Activated CD4-positive, alpha-beta T cell treated with anti-CD3 and anti-CD28 coated beads, Interleukin-2, amount 10 ng/mL, durations not matched to agents 24 days and 14 days (primary cell): ENCODE data around the gene GATAD2A. TPM values are rescaled to one million over a fixed set of nuclear protein-coding genes. Genes with fewer than 3 reads are reported as not detected.

Experiments
- DNase-seq: peaks from one replicate; pipeline ENCODE4 v3.0.0; 2022
- H3K27ac Mint-ChIP-seq: one replicate; pipeline ENCODE4 v1.8.0; 2022; ENCODE audit warnings: mild to moderate bottlenecking, mixed read lengths
- H3K27me3 Mint-ChIP-seq: one replicate; pipeline ENCODE4 v1.8.0; 2022; ENCODE audit warnings: mixed read lengths
- H3K36me3 Mint-ChIP-seq: one replicate; pipeline ENCODE4 v1.8.0; 2022; ENCODE audit warnings: low read depth, mild to moderate bottlenecking, mixed read lengths
- H3K4me1 Mint-ChIP-seq: one replicate; pipeline ENCODE4 v1.8.0; 2021; ENCODE audit warnings: mixed read lengths
- H3K4me3 Mint-ChIP-seq: one replicate; pipeline ENCODE4 v1.8.0; 2022; ENCODE audit warnings: mild to moderate bottlenecking, moderate library complexity, mixed read lengths
- H3K9me3 Mint-ChIP-seq: one replicate; pipeline ENCODE4 v1.8.0; 2021; ENCODE audit warnings: mixed read lengths
- intact Hi-C: fragments of 100-400 bp; cut with micrococcal nuclease; formaldehyde crosslinking; loops from one replicate; pipeline ENCODE4 v1.15.1; 2023
- total RNA-seq: library from RNA; stranded (reverse); gene quantifications from 2 replicates; pipeline ENCODE4 v1.2.3, GENCODE V29; 2022

GATAD2A gene
- total RNA-seq, 1 donor from 2014 or later = 134 TPM

DNA sequence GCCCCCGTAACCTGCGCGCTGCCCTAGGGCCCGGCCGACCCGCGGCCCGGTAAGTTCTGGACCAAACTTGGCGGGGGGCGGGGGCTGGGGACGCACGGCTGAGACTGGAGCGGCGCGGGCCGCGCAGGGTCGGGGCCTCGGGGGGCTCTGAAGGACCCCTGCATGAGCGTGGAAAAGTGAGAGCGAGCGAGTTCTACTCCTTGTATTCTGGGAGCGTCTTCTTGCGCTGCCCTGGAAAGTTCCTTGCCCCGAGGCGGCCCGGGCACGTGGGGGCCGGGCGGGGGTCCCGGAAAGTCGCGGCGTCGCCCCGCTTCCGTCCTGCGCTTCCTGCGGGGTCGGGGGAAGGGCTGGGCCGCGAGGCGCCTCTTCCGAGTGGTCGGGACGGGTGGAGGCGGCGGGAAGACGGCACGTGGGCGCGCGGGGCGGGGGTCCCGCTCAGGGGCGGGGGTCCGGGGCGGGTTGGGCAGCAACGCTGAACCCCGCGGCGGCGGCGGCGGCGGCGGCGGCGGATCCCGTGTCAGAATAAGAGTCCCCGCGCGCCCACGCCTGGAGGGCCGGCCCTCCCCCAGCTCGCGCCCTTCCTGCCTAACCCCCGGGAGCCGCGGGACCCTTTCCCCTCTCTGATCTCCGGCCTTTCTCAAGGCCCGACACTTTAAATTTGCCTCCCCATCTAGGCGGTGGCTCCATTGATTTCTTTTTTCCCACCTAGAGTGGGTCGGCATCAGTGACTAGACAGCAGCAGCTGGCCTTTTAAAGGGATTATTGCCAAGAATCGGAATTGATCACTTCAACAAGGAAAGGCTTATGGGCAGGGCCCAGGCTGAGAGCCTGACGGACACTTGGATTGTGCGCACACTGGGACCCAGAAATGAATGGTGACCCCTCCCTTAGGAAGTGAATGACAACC lies 749 bp downstream of the GATAD2A start:
- Mint-ChIP-seq H3K36me3 (peaks cover 12% of the 10 kb centered on the region), H3K4me1 (peaks cover 64% of the 10 kb centered on the region), H3K27me3 (no peaks in the 10 kb centered on the region), H3K4me3 (peak overlapping the region; percentile 90), H3K27ac (peak overlapping the region; percentile 93), H3K9me3 (no peaks in the 10 kb centered on the region)
- peak; percentile 89 for DNase-seq
- intact Hi-C loops = loop anchor here (1.0 to 5.0 kb wide), 5 partner anchors 21 to 214 kb away; partner anchors contain the start of genes BORCS8 and RFXANK

DNA sequence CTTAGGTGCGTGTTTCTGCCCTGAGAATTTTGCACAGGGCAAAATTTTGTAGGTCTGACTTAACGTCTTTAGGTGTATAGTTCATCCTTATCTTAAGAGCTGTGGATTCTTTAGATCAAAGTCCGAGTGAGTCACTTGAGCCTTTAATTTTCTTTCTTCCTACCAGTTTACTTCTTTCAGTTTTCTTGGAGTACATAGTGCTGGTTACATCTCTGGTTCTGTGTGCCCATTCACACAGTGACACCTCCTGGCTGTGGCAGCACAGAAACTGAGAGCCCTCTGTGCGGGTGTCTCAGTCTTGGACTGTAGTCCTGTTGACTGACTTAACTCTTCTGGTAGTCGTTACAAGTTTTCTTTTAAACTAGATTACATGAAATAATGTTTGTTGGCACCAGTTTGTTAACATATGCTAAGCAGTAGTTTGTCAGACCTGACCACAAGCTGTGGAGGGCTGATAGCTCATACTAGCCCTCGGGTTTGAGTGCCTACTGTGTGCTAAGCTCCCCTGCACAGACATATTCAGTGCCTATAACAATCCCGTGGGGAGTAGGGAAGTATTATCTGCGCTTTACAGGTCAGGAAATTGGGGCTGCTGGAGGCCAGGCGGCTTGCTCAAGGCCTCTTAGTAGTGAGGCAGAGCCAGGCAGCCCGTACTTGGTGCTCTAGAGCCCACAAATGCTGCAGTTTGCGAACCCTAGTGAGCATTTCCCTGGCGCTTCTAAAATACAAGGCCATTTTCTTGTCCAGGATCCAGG lies 1.6 kb downstream of the GATAD2A start:
- H3K36me3 Mint-ChIP-seq = peaks cover 15% of the 10 kb centered on the region
- peak overlapping the region; percentile 93 for H3K27ac Mint-ChIP-seq
- DNase-seq = peak; percentile 84
- H3K4me3 Mint-ChIP-seq = peak overlapping the region; percentile 90
- intact Hi-C loops = loop anchor here (2.0 to 5.0 kb wide), 3 partner anchors 42 to 215 kb away; partner anchors contain the start of genes BORCS8 and RFXANK
- peaks cover 64% of the 10 kb centered on the region for H3K4me1 Mint-ChIP-seq
- no peaks in the 10 kb centered on the region for H3K27me3 Mint-ChIP-seq
- H3K9me3 Mint-ChIP-seq = no peaks in the 10 kb centered on the region

DNA sequence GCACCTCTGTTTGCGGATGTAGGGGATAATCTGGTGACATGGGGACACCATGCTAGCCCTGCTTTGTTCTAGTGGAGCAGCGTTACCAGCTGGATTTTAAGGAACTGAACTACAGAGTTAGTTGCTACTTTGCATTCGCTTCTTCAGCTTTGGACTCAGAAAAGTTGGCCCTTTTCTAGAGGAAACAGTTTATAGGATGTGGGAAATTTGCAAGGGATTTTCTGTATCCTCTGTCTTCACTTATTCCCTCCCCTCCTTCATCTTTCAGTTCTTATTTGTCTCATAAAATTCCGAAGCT lies 2.1 kb downstream of the GATAD2A start:
- no peaks in the 10 kb centered on the region for H3K27me3 Mint-ChIP-seq
- H3K4me1 Mint-ChIP-seq = peaks cover 64% of the 10 kb centered on the region
- DNase-seq = no peak
- intact Hi-C loops = loop anchor here (2.0 to 5.0 kb wide), 3 partner anchors 43 to 215 kb away; partner anchors contain the start of genes BORCS8 and RFXANK
- H3K36me3 Mint-ChIP-seq = peaks cover 18% of the 10 kb centered on the region
- peak overlapping the region; percentile 93 for H3K27ac Mint-ChIP-seq
- no peak overlapping the region for H3K4me3 Mint-ChIP-seq
- no peaks in the 10 kb centered on the region for H3K9me3 Mint-ChIP-seq

DNA sequence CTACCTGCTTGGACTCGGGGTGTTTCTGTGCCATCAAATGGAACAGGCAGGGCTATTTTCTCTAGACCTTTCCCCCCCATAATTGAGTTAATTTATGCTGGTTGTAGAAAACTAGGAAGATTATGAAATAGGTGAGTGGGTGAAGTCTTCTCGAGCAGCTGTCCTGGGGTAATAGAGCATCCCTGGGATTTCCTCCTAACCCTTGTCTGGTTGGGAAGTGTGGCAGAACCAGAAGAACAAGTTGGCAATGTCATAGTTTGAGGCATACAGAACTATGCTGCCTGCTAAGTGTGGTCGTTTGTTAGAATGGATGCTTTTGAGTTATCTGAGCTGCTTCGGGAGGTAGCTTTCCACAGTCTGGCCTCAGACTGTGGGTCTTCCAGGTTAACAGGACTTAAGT lies 3.7 kb downstream of the GATAD2A start:
- Mint-ChIP-seq H3K4me1 (peaks cover 61% of the 10 kb centered on the region), H3K36me3 (peaks cover 24% of the 10 kb centered on the region), H3K4me3 (peak overlapping the region; percentile 28), H3K27me3 (no peaks in the 10 kb centered on the region), H3K9me3 (no peaks in the 10 kb centered on the region), H3K27ac (no peak overlapping the region)
- intact Hi-C loops = loop anchor here (5.0 kb wide), 2 partner anchors 48 to 217 kb away; partner anchors contain the start of genes BORCS8 and RFXANK
- no peak for DNase-seq

DNA sequence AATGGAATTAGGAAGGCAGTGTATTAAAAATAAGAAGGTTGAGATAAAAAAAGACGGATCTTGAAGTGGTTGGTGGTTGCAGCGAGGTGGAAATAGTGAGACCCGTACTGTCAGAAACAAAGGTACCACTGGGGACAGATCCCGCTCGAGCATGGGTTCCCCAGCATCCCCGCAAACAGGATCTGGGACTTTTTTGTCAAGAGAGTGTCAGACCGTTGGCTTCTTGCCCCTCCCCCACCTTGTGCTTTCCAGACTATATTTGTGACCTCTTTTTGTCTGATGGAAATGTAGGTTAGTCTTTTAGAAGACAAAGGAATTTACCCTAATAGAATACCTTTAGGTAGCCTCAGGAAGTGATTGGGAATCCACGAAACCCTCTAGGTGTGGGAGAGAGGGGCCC lies 4.2 kb downstream of the GATAD2A start:
- H3K4me3 Mint-ChIP-seq = peak overlapping the region; percentile 28
- H3K9me3 Mint-ChIP-seq = no peaks in the 10 kb centered on the region
- peaks cover 25% of the 10 kb centered on the region for H3K36me3 Mint-ChIP-seq
- H3K27ac Mint-ChIP-seq = no peak overlapping the region
- intact Hi-C loops = loop anchor here (2.0 to 5.0 kb wide), 4 partner anchors 37 to 217 kb away; partner anchors contain the start of genes BORCS8 and RFXANK
- no peaks in the 10 kb centered on the region for H3K27me3 Mint-ChIP-seq
- DNase-seq = no peak
- H3K4me1 Mint-ChIP-seq = peaks cover 62% of the 10 kb centered on the region

DNA sequence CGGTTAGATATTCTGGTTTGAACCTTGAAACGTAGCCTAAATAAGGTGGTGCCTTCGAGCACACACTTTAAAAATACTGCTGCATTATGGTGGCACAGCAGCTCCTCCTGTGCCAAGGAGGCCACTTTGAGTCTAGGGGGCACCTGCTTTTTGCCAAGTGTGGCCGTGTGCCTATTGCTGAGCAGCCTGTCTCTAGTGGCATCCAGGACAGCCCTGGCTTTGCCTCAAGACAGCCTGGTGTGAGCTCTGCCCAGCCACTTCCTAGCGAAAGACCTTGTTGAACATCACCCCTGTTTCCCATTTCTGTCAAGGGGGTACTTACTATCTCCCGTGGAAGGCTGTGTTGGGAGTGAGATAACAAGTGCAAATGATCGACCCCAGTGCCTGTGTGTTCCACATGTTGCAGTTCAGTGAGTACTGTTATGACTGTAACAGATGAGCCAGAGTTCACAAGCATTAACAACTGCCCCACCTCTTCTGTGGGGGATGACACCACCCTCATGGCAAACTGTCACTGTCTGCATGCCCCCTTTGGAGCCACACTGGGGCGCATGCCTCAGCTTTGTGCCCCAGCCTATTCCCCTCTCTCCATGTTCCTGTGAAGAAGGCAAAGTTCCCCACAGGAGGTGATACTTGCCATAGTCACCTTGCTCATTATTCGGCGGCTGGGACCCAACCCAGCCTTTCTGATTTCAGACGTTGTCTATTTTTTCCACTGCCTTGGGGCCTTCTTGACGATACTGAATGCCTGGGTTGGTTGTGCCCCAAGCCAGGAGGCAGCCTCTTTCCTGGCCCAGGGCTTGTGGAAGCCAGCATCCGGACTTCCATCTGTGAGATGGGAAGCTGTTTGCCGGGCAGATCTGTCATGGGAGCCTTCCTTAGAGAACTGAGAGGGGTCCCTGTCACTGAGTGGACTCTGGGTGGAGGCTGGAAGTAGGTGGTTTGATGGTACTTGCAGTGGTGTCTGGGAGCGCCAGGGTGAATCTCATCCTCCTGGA lies 5.4 kb downstream of the GATAD2A start:
- Mint-ChIP-seq H3K4me3 (no peak overlapping the region), H3K36me3 (peaks cover 28% of the 10 kb centered on the region), H3K9me3 (no peaks in the 10 kb centered on the region), H3K27ac (peak overlapping the region; percentile 68), H3K27me3 (no peaks in the 10 kb centered on the region), H3K4me1 (peaks cover 58% of the 10 kb centered on the region)
- DNase-seq = peak; percentile 62
- intact Hi-C loops = loop anchor here (2.0 kb wide), 2 partner anchors 36 to 78 kb away; no protein-coding TSS in a partner anchor

DNA sequence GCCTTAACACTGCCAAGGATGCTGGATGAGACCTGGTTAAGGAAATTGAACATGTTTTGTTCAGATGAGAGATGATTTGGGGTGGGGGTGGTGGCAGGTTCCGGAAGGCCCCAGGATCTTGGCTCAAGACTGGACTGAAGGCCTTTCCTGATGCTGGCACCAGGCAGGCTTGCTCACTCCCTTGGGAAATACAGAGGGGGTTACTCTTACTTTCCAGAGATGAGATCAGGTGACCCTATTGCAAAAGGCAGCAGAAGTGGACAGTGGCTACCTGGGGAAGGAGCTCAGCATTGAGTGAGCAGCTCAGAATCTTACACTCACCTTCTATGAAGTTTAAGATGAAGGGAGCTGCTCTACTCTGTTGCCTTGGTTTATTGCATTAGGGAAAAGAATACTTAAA lies 10.8 kb downstream of the GATAD2A start:
- no peak overlapping the region for H3K4me3 Mint-ChIP-seq
- H3K36me3 Mint-ChIP-seq = peaks cover 25% of the 10 kb centered on the region
- no peak overlapping the region for H3K27ac Mint-ChIP-seq
- intact Hi-C loops = no loop called here
- no peak for DNase-seq
- peaks cover 50% of the 10 kb centered on the region for H3K4me1 Mint-ChIP-seq
- no peaks in the 10 kb centered on the region for H3K9me3 Mint-ChIP-seq
- H3K27me3 Mint-ChIP-seq = no peaks in the 10 kb centered on the region

DNA sequence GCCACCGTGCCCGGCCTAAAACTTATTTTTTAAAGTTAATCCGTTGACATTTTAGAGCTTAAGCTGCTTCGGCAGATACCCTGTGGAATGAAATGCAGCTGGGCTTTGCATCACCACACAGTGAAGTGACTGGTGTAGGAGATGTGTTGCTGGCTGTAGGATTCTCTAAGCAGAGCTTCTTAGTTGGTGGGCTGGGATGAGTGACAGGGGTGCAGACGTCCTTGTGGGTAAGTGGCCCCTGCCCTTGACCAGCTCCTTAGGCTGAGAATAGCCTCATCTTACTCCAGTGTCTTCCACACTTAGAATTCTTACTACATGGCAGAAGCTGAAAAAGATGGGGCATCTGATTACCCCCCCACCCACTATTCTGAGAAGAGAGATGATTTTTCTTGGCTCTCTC lies 11.6 kb downstream of the GATAD2A start:
- H3K36me3 Mint-ChIP-seq = peaks cover 22% of the 10 kb centered on the region
- intact Hi-C loops = no loop called here
- H3K4me3 Mint-ChIP-seq = no peak overlapping the region
- no peaks in the 10 kb centered on the region for H3K9me3 Mint-ChIP-seq
- H3K27me3 Mint-ChIP-seq = no peaks in the 10 kb centered on the region
- DNase-seq = no peak
- no peak overlapping the region for H3K27ac Mint-ChIP-seq
- peaks cover 50% of the 10 kb centered on the region for H3K4me1 Mint-ChIP-seq

DNA sequence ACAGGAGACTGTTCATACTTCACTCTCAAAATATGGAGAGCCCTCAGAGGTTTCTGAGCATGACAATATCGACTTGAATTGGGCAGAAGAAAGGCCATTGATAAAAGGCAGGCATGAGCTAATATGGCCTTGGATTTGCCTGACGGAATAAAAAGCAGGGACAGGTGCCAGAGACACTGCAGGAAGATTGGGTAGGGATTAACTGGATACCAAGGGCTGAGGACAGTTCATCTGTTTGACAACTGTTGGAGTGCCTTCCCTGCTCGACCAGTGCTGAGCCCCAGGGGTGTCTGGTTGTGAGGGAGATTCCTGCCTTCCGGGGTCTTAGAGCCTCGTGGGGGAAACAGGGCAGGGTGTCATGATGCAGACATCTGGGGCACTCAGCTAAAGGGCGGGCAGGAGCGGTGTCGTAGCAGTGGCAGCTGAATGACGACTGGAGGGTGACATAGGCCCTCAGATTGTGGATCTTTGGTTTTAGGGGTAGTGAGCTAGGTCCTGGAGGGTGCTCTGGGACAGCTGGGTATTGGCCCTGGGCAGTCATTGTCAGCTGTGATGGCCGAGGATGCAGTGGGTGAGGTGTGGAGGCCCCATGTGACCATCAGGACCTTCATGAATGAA lies 12.3 kb downstream of the GATAD2A start:
- Mint-ChIP-seq H3K4me3 (no peak overlapping the region), H3K27me3 (no peaks in the 10 kb centered on the region), H3K9me3 (no peaks in the 10 kb centered on the region), H3K27ac (peak overlapping the region; percentile 74), H3K36me3 (peaks cover 18% of the 10 kb centered on the region), H3K4me1 (peaks cover 50% of the 10 kb centered on the region)
- intact Hi-C loops = no loop called here
- DNase-seq = no peak

DNA sequence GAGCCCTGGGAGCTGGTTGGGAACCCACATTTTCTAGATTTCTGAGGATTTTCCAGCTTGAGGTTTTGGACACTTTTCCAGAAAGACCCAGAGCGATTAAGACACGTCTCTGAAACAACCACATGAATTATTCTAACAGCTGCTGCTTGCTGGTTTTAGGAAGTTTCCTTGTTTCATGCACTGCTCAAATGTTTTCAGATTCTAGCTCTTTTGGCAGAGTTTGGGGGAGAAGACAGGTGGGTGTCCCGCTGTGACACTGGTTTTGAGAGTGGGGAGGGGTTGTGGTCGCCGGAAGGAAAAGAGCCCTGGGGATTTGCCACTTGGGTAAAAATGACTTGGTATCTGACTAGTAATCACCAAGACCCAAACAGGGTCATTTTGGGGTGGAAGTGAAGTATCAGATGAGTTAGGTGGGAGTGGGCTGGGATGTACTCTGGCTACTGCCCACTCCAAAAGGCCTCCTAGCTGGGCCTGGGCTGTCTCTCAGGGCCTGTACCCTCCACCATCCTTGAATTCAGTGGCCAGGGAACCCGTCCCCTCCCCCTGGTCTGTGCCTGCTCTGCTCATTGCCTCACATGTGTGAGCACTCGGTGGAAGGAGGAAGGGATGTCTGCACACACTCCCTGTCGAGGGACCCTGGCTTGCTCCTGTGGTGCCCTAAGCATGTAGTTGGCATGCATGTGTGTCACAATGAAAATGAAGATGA lies 13.2 kb downstream of the GATAD2A start:
- no peaks in the 10 kb centered on the region for H3K27me3 Mint-ChIP-seq
- DNase-seq = no peak
- H3K9me3 Mint-ChIP-seq = no peaks in the 10 kb centered on the region
- no peak overlapping the region for H3K4me3 Mint-ChIP-seq
- H3K36me3 Mint-ChIP-seq = peaks cover 13% of the 10 kb centered on the region
- H3K27ac Mint-ChIP-seq = peak overlapping the region; percentile 74
- intact Hi-C loops = no loop called here
- peaks cover 46% of the 10 kb centered on the region for H3K4me1 Mint-ChIP-seq

DNA sequence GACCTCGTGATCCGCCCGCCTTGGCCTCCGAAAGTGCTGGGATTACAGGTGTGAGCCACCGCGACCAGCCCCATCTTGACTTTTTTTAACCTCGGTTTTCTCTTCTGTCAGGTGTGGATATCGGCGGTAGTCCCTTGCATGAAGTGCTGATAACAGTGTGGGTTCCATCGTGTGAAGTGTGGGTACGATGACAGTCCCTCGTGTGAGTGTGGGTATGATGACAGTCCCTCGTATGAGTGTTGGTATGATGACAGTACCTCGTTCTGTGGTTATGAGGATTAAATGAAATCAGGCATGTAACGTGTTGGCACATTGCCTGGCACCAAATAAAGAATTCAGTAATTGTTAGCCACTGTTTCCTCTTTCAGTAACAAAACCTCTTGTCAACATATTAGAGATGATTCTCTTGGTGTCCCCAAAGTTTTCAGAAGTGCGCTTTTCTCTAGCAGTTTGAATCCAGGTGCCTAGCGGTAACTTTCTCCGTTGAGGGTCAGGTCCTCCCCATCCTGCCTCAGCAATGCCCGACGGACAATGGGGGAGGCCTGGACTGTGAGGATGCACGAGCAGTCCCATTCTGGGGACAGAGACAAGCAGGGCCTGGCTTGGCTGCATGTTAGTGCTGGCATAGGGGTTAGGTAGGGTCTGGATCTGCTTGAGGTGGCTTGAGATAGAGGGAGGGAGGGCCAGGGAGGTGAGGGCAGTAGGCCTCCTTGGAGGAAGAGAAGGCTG lies 15.3 kb downstream of the GATAD2A start:
- Mint-ChIP-seq H3K4me1 (peaks cover 39% of the 10 kb centered on the region), H3K9me3 (no peaks in the 10 kb centered on the region), H3K27ac (no peak overlapping the region), H3K36me3 (peaks cover 9% of the 10 kb centered on the region), H3K27me3 (no peaks in the 10 kb centered on the region), H3K4me3 (no peak overlapping the region)
- no peak for DNase-seq
- intact Hi-C loops = no loop called here

DNA sequence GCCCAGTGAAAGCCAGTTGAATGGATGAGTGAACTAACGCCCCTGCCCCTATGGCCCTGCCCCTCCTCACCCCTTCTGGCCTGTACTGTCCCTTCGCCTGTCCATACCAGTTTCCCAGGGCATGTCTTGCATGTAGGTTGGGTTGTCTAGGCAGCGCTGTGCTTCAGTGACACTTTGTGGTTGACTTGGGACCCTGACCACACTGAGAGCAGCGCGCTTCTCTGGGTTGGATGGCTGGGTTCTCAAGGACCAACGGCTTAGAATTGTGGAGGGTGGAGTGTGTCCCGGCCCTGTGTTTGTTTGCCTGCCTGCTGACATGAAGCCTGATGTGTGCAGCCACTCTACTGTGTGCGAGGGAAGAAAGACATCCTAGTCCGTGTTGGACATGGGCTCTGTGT lies 15.8 kb downstream of the GATAD2A start:
- intact Hi-C loops = no loop called here
- no peak for DNase-seq
- H3K27ac Mint-ChIP-seq = no peak overlapping the region
- H3K9me3 Mint-ChIP-seq = no peaks in the 10 kb centered on the region
- peaks cover 34% of the 10 kb centered on the region for H3K4me1 Mint-ChIP-seq
- no peak overlapping the region for H3K4me3 Mint-ChIP-seq
- no peaks in the 10 kb centered on the region for H3K27me3 Mint-ChIP-seq
- peaks cover 3% of the 10 kb centered on the region for H3K36me3 Mint-ChIP-seq
